ENCODE results near the gene BCL7C.
"Not testable (repeated sequence)": the region's sequence is repeated elsewhere in the genome, so short reads cannot be mapped to it uniquely, and the experiment has no call there.

The BCL7C gene

GRCh38 chr16:30860729-30861128 is 33.1 kb downstream of the BCL7C start:
- DNase-seq = not testable (repeated sequence)

- DNase-seq = no peak
Observed at GRCh38 chr16:30858829-30859423, 35.0 kb downstream of the BCL7C start.

GRCh38 chr16:30858111-30858495 is 35.8 kb downstream of the BCL7C start:
- DNase-seq = no peak

GRCh38 chr16:30853758-30854157 is 40.1 kb downstream of the BCL7C start:
- DNase-seq = no peak

GRCh38 chr16:30850246-30850645 is 43.6 kb downstream of the BCL7C start:
- DNase-seq = no peak

GRCh38 chr16:30846649-30847402 is 47.1 kb downstream of the BCL7C start:
- no peak for DNase-seq

- peak; percentile 77 to 79 for DNase-seq
Observed at GRCh38 chr16:30844671-30845449, 49.0 kb downstream of the BCL7C start.

GRCh38 chr16:30844346-30844670 is 49.6 kb downstream of the BCL7C start:
- DNase-seq = no peak

- DNase-seq = no peak
Observed at GRCh38 chr16:30843501-30843900, 50.4 kb downstream of the BCL7C start.

GRCh38 chr16:30842971-30843370 is 50.9 kb downstream of the BCL7C start:
- no peak for DNase-seq

DNA sequence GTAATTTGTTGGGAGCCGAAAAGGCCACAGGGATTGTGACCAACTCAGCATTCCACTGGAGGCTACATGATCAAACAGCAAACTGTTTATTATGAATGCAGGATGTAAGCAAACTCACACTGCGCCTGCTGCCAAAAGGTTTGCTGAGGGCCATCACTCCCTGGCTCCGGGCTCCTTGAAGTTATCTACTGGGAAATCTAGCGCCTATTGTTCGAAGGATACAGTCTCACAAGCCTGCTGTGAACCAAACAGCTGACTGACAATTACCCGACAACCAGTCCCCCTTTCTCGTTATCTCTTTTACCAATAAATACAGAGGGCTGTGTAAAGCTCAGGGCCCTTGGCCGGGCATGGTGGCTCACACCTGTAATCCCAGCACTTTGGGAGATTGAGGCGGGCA is 52.5 kb downstream of the BCL7C start:
- DNase-seq = no peak

GRCh38 chr16:30840611-30841010 is 53.3 kb downstream of the BCL7C start:
- no peak for DNase-seq

DNA sequence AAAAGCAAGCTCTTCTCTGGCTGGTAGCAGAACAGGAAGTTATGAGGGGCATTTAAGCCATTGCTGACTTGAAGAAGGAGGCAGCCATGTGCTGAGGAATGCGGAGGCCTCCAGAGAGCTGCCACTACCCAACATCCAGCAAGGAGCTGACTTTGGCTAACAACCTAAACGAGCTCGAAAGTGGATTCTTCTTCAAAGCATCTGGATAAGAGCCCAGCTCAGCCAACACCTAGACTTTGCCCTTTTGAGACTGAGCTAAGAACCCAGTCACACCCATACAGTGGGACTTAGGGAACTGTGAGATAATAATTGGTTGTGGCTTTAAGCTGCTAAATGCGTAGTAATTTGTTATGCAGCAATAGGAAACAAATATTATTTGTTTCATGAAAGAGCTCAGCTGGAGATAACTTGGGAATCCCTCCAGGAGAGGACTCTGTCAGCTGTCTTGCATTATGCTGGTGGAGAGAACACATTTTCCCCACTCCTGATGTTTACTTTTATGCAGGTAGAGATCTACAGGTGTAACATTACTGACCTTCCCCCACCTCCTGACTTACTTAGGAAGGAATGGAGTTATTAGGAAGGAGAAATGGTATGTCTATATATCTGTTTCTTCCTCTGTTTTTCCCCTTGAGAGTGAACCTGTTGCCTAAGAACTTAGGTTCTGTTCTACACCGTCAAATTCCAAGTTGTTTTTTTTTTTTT is 54.2 kb downstream of the BCL7C start:
- no peak for DNase-seq

DNA sequence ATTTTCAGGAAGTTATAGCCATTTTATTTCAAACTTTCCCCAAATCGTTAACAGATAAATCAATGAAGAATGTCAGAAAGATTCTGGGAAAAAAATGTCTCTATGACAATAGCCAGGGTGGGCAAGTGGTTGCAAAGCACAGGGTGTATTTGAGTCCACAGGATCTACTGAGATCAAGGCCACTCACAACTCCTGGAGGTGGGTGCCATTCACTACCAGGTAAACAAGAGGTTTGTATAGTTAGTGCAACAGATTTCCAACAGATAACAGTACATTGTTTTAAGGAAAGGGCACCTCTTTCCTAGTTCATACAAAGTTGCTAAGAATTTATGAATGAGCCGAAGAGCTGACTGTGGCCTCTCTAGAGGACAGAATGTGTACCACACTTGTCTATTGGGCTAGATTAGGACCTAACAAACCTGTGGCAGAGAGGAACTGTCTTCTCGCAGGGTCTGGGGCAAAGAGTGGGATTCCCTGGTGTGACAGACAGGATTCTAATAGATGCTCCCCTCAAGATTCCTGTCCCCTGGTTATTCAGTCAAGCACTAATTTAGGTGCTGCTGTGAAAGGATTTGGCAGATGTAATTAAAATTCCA is 54.9 kb downstream of the BCL7C start:
- DNase-seq = no peak

GRCh38 chr16:30837904-30838303 is 56.0 kb downstream of the BCL7C start:
- DNase-seq = no peak
